Measurements from ENCODE around the gene TANGO2. TPM values are rescaled to one million over a fixed set of nuclear protein-coding genes. Genes with fewer than 3 reads are reported as not detected.

Gene TANGO2
- total and polyA plus RNA-seq, 7 donors: 20.6 to 73.3 (median 34.9) TPM

DNA sequence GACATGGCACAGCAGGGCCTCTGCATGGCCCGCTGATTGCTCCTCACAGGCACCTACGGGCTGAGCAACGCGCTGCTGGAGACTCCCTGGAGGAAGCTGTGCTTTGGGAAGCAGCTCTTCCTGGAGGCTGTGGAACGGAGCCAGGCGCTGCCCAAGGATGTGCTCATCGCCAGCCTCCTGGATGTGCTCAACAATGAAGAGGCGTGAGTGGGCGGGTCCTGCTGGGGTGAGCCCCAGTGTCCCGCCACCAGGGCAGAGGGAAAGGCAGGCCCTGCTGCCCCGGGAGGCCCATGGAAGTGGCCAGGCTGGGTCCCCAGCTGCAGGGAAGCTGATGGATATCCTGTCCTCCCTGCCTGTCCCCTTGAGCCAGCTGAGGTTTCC lies 40.6 kb downstream of the TANGO2 start:
- peaks cover 0 to 68% of the 10 kb centered on the region in 2 donors for H3K36me3 ChIP-seq (ENCODE audit: insufficient read depth in 1 of 2, low read depth in 1 of 2)
- no peak overlapping the region for H3K4me3 ChIP-seq
- H3K4me1 ChIP-seq: peaks cover 10% of the 10 kb centered on the region
- no peak overlapping the region for H3K27ac ChIP-seq
- intact Hi-C loops (cut with DNase I): no loop called here
- TF ChIP-seq CTCF (IDR thresholded peaks at IDR 0.05): no peak
- DNase-seq (no peak), ATAC-seq (peak in 1 of 4 donors; percentile 4)
- no peaks in the 10 kb centered on the region for H3K9me3 ChIP-seq
- WGBS, 3 donors: 51 to 75% (median 62%) methylated on average over 10 to 11 of the region's 11 CpGs
- no peaks in the 10 kb centered on the region for H3K27me3 ChIP-seq (ENCODE audit: insufficient read depth in 3 of 3, low read length in 2 of 3)

DNA sequence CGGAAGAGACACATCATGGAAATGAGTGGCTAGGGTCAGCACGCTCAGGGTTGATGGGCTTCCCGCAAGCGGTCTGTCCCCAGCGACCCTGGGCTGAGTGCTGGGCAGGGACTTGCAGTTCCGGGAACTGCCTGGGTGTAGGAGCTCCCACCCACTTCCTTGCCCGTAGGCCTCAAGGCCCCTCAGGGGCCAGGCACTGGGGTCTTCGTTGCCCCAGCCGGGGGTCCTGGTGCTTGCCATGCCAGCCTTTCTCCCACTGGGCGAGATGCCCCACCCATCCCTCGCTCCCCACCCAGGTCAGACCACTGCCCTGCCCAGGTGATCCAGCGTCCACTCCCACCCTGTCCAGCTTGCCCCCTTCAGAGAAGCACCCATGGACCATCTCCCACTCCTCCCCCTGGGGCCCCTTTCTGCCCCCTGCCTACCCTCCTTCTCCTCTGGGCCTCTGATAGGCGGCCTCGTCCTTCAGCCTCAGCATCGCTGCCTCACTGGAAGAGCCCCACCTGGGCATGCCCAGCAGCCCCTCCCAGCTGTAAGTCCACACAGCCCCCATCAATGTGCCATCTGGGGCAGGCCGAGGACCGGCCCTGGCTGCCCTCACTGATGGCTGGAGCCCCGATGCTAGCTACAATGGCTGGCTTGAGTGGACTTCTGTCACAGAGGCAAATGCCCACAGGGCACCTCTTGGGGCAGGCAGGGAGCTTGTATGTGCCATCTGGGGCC lies 41.3 kb downstream of the TANGO2 start:
- H3K9me3 ChIP-seq: no peaks in the 10 kb centered on the region
- WGBS, 3 donors: 91 to 93% (median 91%) methylated on average over 18 of the region's 18 CpGs
- peak overlapping the region; percentile 77 for H3K27ac ChIP-seq
- intact Hi-C loops (cut with DNase I): no loop called here
- TF ChIP-seq CTCF (IDR thresholded peaks at IDR 0.05): no peak
- DNase-seq (no peak), ATAC-seq (no peak)
- peaks cover 10% of the 10 kb centered on the region for H3K4me1 ChIP-seq
- no peaks in the 10 kb centered on the region for H3K27me3 ChIP-seq (ENCODE audit: insufficient read depth in 3 of 3, low read length in 2 of 3)
- H3K4me3 ChIP-seq: no peak overlapping the region
- peaks cover 0 to 62% of the 10 kb centered on the region in 2 donors for H3K36me3 ChIP-seq (ENCODE audit: insufficient read depth in 1 of 2, low read depth in 1 of 2)

- Histone ChIP-seq H3K4me1 (peaks cover 10% of the 10 kb centered on the region), H3K27ac (peak overlapping the region; percentile 77), H3K9me3 (no peaks in the 10 kb centered on the region), H3K36me3 (ENCODE audit: insufficient read depth in 1 of 2, low read depth in 1 of 2) (peaks cover 0 to 56% of the 10 kb centered on the region in 2 donors), H3K4me3 (no peak overlapping the region), H3K27me3 (ENCODE audit: insufficient read depth in 3 of 3, low read length in 2 of 3) (no peaks in the 10 kb centered on the region)
- no peak for ATAC-seq
- TF ChIP-seq CTCF (IDR thresholded peaks at IDR 0.05): no peak
- no peak for DNase-seq
- 67 to 74% (median 74%) methylated on average over 11 of the region's 11 CpGs for WGBS, 3 donors
- intact Hi-C loops (cut with DNase I): no loop called here
These were observed 41.8 kb downstream of the TANGO2 start for GRCh38 chr22:20062766-20063083.

DNA sequence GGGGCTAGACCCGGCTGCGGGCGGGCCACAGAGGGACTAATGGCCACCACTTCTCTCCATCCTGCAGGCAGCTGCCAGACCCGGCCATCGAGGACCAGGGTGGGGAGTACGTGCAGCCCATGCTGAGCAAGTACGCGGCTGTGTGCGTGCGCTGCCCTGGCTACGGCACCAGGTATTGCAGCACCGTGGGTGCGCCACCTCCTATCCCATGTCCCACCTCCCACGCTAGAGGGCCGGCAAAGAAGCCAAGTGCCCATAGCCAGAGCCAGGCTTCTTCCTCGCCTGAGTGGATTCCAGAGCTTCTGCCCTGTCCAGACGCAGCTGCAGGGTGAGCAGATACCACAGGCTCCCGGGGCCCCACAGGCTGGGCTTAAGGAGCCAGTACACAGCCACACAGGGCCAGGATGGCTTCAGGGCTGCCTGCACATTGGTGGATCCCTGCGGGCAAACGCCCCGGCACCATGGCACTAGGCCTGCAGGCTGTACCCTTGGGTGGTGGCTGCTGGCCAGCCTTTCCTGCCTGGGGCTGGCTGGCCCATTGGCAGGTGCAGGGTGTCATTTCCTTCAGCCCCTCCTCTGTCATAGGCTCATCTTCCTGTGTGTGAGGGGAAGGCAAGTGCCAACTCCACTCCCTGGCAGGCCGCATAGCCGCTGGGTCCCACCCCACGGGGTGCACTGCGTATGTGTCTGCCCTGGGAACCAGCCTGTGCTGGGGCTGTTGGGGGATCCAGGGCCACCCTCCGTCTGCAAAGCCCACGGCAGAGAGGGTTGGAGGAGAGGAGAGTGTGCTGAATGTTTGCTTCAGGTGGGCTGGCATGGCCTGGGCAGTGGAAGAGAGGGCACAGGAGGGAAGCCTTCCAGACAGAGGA lies 42.6 kb downstream of the TANGO2 start:
- 41 to 62% (median 48%) methylated on average over 27 of the region's 27 CpGs for WGBS, 3 donors

More for the DNA sequence above, 42.6 kb downstream of the TANGO2 start:
- intact Hi-C loops (cut with DNase I): no loop called here
- H3K27me3 ChIP-seq (ENCODE audit: insufficient read depth in 3 of 3, low read length in 2 of 3): no peaks in the 10 kb centered on the region
- H3K4me1 ChIP-seq: peaks cover 10% of the 10 kb centered on the region
- TF ChIP-seq CTCF (IDR thresholded peaks at IDR 0.05): no peak
- H3K4me3 ChIP-seq: no peak overlapping the region
- no peaks in the 10 kb centered on the region for H3K9me3 ChIP-seq
- H3K27ac ChIP-seq: peak overlapping the region; percentile 77
- H3K36me3 ChIP-seq (ENCODE audit: insufficient read depth in 1 of 2, low read depth in 1 of 2): peaks cover 0 to 50% of the 10 kb centered on the region in 2 donors
- DNase-seq (peak; percentile 44 to 82), ATAC-seq (peak; percentile 79 to 92 (median 88))
